ENCODE data around the gene CYP1B1.
"Not testable (repeated sequence)": the region's sequence is repeated elsewhere in the genome, so short reads cannot be mapped to it uniquely, and the experiment has no call there.

CYP1B1 gene

GRCh38 chr2:38075507-38076151, at the start of gene CYP1B1:
CYP1B1 (minus strand) TSS chr2:38076151; CDS start chr2:38075388, 763 bp downstream.
- no peak for DNase-seq

- no peak for DNase-seq
Observed at GRCh38 chr2:38125007-38125406, 49.1 kb upstream of the CYP1B1 start.

- no peak for DNase-seq
Observed at GRCh38 chr2:38123911-38124310, 48.0 kb upstream of the CYP1B1 start.

GRCh38 chr2:38122344-38122743, 46.4 kb upstream of the CYP1B1 start:
- DNase-seq, result no peak

GRCh38 chr2:38121481-38121880, 45.5 kb upstream of the CYP1B1 start:
- DNase-seq, result no peak

GRCh38 chr2:38120829-38121228, 44.9 kb upstream of the CYP1B1 start:
- no peak for DNase-seq

- DNase-seq, result no peak
Observed at GRCh38 chr2:38120264-38120592, 44.3 kb upstream of the CYP1B1 start.

- no peak for DNase-seq
Observed at GRCh38 chr2:38116762-38117161, 40.8 kb upstream of the CYP1B1 start.

GRCh38 chr2:38115216-38116032, 39.5 kb upstream of the CYP1B1 start:
- DNase-seq, result peak; percentile 60

- DNase-seq, result no peak
Observed at GRCh38 chr2:38113981-38114708, 38.2 kb upstream of the CYP1B1 start.

GRCh38 chr2:38113051-38113450, 37.1 kb upstream of the CYP1B1 start:
- no peak for DNase-seq

GRCh38 chr2:38111350-38111749, 35.4 kb upstream of the CYP1B1 start:
- not testable (repeated sequence) for DNase-seq

GRCh38 chr2:38109732-38110181, 33.8 kb upstream of the CYP1B1 start:
- DNase-seq, result no peak

GRCh38 chr2:38108907-38109731, 33.2 kb upstream of the CYP1B1 start:
- DNase-seq, result no peak

GRCh38 chr2:38107738-38108410, 31.9 kb upstream of the CYP1B1 start:
- no peak for DNase-seq

GRCh38 chr2:38106405-38107094, 30.6 kb upstream of the CYP1B1 start:
- no peak for DNase-seq

GRCh38 chr2:38105922-38106321, 30.0 kb upstream of the CYP1B1 start:
- no peak for DNase-seq

GRCh38 chr2:38104598-38104997, 28.6 kb upstream of the CYP1B1 start:
- DNase-seq, result no peak

- DNase-seq, result no peak
Observed at GRCh38 chr2:38100328-38100727, 24.4 kb upstream of the CYP1B1 start.

GRCh38 chr2:38099099-38100028, 23.4 kb upstream of the CYP1B1 start:
- DNase-seq, result no peak

All from activated CD8-positive, alpha-beta memory T cell treated with anti-CD3 and anti-CD28 coated beads, Interleukin-2, amount 50 U/mL, for 4 hours (primary cell).